Omental fat pad (tissue), 4 donors: ENCODE results near the gene PPP4R1. TPM values are rescaled to one million over a fixed set of nuclear protein-coding genes. Genes with fewer than 3 reads are reported as not detected.

ENCODE experiments used
- ATAC-seq: fragments of 150-250 bp; one replicate; pipeline ENCODE4 v1.9.1; 2016; ENCODE audit warnings: mild to moderate bottlenecking, moderate library complexity; ENCODE audit not compliant: low FRiP score
- DNase-seq: peaks from one replicate; pipeline ENCODE4 v3.0.0-alpha.2; 2019; ENCODE audit warnings: low spot score
- CTCF ChIP-seq, 3 donors: fragments of 450-650 bp; IDR thresholded peaks; one replicate each; pipeline ENCODE4 v1.5.1; 2016 to 2017; ENCODE audit warnings: antibody characterized with exemption in 3 of 3, mild to moderate bottlenecking in 3 of 3, moderate library complexity in 2 of 3
- total RNA-seq, 4 donors: library from RNA; depleted of rRNA; stranded (reverse); fragments of >200 nt; gene quantifications; one replicate each; pipeline ENCODE4 v1.1.0, GENCODE V29; 2016

The PPP4R1 gene
- total RNA-seq, 4 donors from 2014 or later, result 65.7 to 159 (median 99.8) TPM

- ATAC-seq (no peak), DNase-seq (no peak)
- no peak for TF ChIP-seq CTCF (IDR thresholded peaks at IDR 0.05)
Observed at GRCh38 chr18:9616049-9616448, 1.7 kb upstream of the PPP4R1 start.

DNA sequence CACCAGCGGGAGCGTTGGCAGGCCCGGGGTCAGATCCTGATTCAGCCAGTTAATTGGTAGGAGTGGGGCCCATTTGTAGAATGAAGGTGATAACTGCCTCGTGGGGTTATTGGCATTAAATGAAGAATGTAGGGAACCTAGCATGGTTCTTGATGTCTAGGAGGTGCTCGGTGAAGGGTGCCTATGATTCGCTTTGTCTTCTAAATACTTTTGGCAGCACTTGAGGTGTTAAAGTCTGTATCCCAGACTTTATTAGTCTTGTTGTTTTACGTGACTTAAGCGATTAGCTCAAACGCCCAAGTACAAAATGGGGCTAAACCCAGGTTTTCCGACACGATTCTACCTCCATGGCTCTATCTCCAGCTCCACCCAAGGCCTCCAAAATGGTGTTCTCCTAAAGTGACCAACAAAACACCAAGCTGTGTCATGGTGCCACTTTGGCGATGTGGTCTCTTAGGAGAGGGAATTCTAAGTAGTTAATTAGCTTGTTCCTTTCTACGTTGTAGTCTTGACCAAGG lies 980 bp upstream of the PPP4R1 start:
- DNase-seq (no peak), ATAC-seq (no peak)
- no peak for TF ChIP-seq CTCF (IDR thresholded peaks at IDR 0.05)

DNA sequence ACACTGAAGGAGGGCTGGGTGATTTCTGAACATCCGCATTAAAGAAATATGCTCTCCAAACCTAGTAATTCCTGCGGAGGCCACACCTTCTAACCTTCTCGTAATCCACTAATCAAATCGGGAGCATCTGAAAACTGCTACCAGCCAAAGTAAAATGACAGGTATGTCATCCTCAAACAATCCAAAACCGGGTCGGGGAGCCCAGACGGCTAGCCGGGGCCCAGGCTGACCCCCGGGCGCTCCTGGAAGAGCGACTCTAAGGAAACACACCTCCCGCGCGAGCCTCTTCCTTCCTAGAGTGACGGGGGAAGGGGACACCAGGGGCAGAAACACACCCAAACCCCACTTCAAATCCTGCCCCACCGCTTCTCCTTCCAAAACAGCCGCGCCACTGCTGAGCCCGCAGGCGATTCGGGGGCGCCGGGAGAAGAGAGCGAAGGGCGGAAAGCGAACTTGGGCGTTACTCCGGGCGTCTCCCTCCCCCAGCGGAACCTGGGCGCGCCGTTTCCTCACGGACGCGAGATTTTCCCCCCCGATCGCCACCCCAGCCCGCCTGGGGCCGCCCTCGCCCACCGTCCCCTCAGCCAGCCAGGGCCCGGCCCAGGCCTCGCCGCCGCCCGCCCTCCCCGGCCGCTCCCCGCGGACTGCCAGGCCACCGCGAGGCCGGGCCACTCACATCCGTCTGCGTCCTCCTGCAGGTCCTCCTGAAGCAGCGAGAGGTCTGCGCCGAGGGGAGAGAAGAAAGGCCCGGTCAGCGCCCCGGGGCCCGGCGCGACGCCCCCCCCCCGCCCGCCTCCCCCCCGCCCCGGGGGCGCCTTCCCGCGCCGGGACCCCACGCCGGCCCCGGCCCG lies 584 bp downstream of the PPP4R1 start:
- TF ChIP-seq CTCF (IDR thresholded peaks at IDR 0.05), result no peak
- peak; percentile 47 for ATAC-seq
- no peak for DNase-seq

DNA sequence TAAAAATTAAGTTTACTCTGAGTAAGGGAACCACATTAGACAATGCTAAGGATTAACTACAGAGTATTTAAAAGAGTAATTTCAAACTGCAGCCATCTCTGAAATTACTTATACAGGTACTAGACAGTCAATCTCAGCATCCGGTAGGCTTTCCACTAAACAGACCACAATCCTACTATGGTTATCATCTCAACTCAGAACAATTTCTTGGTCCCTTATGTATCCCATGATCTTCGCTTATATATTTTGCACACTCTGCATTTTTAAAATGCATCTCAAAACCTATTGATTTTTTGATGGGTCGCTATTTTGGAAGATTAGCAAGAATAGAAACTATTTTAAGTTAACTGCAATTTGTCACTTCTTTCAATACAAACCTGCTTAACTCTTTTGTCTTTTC lies 1.4 kb downstream of the PPP4R1 start:
- TF ChIP-seq CTCF (IDR thresholded peaks at IDR 0.05), result no peak
- ATAC-seq (no peak), DNase-seq (no peak)

DNA sequence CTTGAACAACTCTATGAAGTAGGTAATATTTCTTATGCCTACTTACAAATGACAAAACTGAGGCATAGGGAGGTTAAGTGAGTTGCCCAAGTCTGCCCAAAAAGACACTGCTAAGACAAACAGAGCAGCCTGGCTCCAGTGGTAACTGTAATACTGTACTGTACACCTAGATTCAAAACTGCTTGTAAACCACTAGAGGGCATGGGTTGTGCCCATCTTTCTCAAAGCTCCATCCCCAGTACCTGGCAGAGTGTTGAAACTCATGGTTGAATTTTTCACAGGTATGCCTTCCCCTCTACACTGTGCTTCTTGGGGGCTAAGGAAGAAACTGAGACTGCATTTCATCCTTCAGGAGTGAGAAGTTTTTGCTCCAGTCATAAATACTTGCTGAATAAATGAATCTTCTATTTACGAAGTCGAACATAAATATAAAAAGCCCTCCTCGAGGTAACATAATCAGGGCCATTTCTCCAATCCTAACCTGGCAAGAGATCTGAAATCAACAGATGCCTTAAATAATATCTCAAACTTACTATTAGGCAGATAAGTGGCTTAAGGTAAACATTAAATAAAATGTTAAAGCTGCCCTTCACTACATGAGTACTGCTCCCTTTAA lies 2.0 kb downstream of the PPP4R1 start:
- peak; percentile 45 for ATAC-seq
- TF ChIP-seq CTCF (IDR thresholded peaks at IDR 0.05), result no peak

DNA sequence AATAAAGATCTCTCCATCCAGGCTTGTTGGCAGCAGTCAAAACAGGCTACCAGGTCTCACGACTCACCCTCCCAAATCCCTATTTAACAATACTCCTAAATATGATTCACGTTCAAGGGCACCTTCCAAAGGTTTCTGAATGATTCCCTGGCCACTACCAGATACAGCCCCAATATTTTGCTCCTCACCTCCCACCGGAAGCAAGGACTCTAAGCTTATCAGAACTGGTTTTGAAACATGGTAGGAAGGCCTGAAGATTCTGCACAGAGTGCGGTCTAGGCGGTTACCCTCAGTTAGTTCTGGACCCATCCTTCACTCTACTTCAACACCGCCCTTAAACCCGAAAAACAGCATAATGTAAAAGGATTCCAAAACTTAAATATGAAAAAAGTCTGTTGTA lies 5.2 kb downstream of the PPP4R1 start:
- TF ChIP-seq CTCF (IDR thresholded peaks at IDR 0.05), result no peak
- no peak for DNase-seq
- ATAC-seq, result no peak

More for the DNA sequence above, 2.0 kb downstream of the PPP4R1 start:
- no peak for DNase-seq
